Measurements from ENCODE around the gene SEMA3A.

SEMA3A gene

DNA sequence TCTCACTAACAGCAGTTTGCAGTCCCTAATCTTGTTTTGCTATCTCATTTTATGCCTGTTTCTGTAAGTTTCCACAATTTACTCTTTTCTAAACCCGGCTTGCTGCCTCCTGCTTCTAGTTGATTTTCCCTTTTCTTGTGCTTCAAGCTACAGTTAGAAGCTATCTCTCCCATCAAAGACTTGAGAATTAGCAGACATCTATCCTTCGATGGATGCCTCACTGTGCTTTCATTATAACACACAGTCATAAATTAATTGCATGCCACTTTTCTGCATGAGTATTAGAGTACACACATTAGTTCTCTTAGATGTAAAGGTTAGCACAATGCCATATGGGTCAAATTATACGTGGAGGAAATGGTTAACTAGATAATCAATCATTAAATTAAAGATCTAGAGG is 48.7 kb downstream of the SEMA3A start:
- H3K4me3 ChIP-seq (ENCODE audit: low read depth, low read length) = no peak overlapping the region
- no peak for TF ChIP-seq CTCF (IDR thresholded peaks at IDR 0.05; ENCODE audit: control insufficient read depth, extremely low read depth, insufficient read depth)
- no peak for DNase-seq (ENCODE audit: low read depth)

DNA sequence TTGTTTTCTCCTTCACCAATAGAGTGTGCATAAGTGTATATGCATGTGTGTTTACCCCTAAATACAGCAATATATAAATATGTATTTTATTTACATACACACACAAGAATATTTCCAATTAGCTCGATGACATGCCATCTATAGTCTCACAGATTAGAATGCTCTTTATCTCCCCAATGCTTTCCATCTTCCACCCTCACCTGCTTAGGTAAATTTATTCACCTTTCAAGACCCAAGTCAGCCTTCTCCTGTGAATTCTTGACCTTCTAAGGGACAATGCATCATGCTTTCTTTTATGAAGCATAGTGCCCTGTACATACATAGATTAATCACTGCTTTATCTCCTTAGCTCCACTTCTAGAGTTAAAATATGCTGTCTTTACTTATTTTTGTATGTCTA is 49.7 kb downstream of the SEMA3A start:
- no peak for DNase-seq (ENCODE audit: low read depth)
- TF ChIP-seq CTCF (IDR thresholded peaks at IDR 0.05; ENCODE audit: control insufficient read depth, extremely low read depth, insufficient read depth) = no peak
- H3K4me3 ChIP-seq (ENCODE audit: low read depth, low read length) = no peak overlapping the region

GRCh38 chr7:84144480-84144879 is 50.1 kb downstream of the SEMA3A start:
- DNase-seq (ENCODE audit: low read depth) = no peak
- no peak for TF ChIP-seq CTCF (IDR thresholded peaks at IDR 0.05; ENCODE audit: control insufficient read depth, extremely low read depth, insufficient read depth)
- H3K4me3 ChIP-seq (ENCODE audit: low read depth, low read length) = no peak overlapping the region

GRCh38 chr7:84142726-84143125 is 51.9 kb downstream of the SEMA3A start:
- no peak for DNase-seq (ENCODE audit: low read depth)
- no peak for TF ChIP-seq CTCF (IDR thresholded peaks at IDR 0.05; ENCODE audit: control insufficient read depth, extremely low read depth, insufficient read depth)
- no peak overlapping the region for H3K4me3 ChIP-seq (ENCODE audit: low read depth, low read length)

GRCh38 chr7:84139986-84140729 is 54.4 kb downstream of the SEMA3A start:
- no peak for TF ChIP-seq CTCF (IDR thresholded peaks at IDR 0.05; ENCODE audit: control insufficient read depth, extremely low read depth, insufficient read depth)
- H3K4me3 ChIP-seq (ENCODE audit: low read depth, low read length) = no peak overlapping the region
- DNase-seq (ENCODE audit: low read depth) = no peak

DNA sequence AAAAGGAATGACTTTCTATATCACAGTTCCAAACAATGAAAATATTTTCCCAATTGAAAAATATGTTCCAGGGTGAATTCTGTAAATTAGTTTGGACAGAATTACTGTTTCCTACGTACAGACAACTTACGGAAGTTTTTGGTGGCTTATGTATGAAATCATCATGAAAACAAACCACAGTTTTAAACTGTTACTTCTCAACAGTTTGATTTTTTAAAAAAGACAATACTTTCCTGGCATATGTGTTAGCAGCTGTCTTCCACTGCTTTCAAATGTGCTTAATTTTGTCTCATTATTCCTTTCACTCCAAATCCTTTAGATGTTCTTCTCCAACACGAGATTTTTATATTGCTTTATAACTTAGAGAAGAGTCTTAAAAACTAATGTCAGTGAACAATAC is 56.2 kb downstream of the SEMA3A start:
- no peak overlapping the region for H3K4me3 ChIP-seq (ENCODE audit: low read depth, low read length)
- TF ChIP-seq CTCF (IDR thresholded peaks at IDR 0.05; ENCODE audit: control insufficient read depth, extremely low read depth, insufficient read depth) = no peak
- no peak for DNase-seq (ENCODE audit: low read depth)

GRCh38 chr7:84137812-84138211 is 56.8 kb downstream of the SEMA3A start:
- TF ChIP-seq CTCF (IDR thresholded peaks at IDR 0.05; ENCODE audit: control insufficient read depth, extremely low read depth, insufficient read depth) = no peak
- H3K4me3 ChIP-seq (ENCODE audit: low read depth, low read length) = no peak overlapping the region
- DNase-seq (ENCODE audit: low read depth) = no peak
